Neural progenitor cell (in vitro differentiated cells): ENCODE data around the gene PLPP2. TPM values are rescaled to one million over a fixed set of nuclear protein-coding genes. Genes with fewer than 3 reads are reported as not detected.

ENCODE experiments used
- DNase-seq: peaks from one replicate; pipeline ENCODE4 v3.0.0-alpha.2; 2016; ENCODE audit warnings: low spot score
- H2AFZ ChIP-seq: fragments of 200-600 bp; sonication (generic); replicated peaks from 2 replicates; pipeline ENCODE4 v1.6.1; 2016; ENCODE audit warnings: antibody characterized with exemption
- H3F3A ChIP-seq: fragments of 200-600 bp; sonication (generic); 2 replicates; pipeline ENCODE4 v1.6.1; 2016; ENCODE audit warnings: antibody characterized with exemption, low read depth
- H3K27ac ChIP-seq: fragments of 200-600 bp; sonication (generic); 2 replicates; pipeline ENCODE4 v1.5.1; 2016; ENCODE audit warnings: mild to moderate bottlenecking
- H3K27me3 ChIP-seq: fragments of 200-600 bp; sonication (generic); 2 replicates; pipeline ENCODE4 v1.6.1; 2016; ENCODE audit warnings: mild to moderate bottlenecking, moderate library complexity
- H3K36me3 ChIP-seq: fragments of 200-600 bp; sonication (generic); 2 replicates; pipeline ENCODE4 v1.5.1; 2016
- H3K4me1 ChIP-seq: fragments of 200-600 bp; sonication (generic); 2 replicates; pipeline ENCODE4 v1.6.1; 2016; ENCODE audit warnings: mixed run types
- H3K4me2 ChIP-seq: fragments of 200-600 bp; sonication (generic); 2 replicates; pipeline ENCODE4 v1.6.1; 2016
- H3K4me3 ChIP-seq: fragments of 200-600 bp; sonication (generic); 2 replicates; pipeline ENCODE4 v1.5.1; 2016
- H3K79me2 ChIP-seq: fragments of 200-600 bp; sonication (generic); 2 replicates; pipeline ENCODE4 v1.6.1; 2016; ENCODE audit warnings: low read depth
- H3K9ac ChIP-seq: fragments of 200-600 bp; sonication (generic); 2 replicates; pipeline ENCODE4 v1.6.1; 2016
- H3K9me3 ChIP-seq: fragments of 200-600 bp; sonication (generic); 2 replicates; pipeline ENCODE4 v1.5.1; 2016; ENCODE audit warnings: low read depth
- H4K20me1 ChIP-seq: fragments of 200-600 bp; sonication (generic); 2 replicates; pipeline ENCODE4 v1.6.1; 2016; ENCODE audit warnings: low read depth
- H3K27ac Mint-ChIP-seq: 3 replicates; pipeline ENCODE4 v1.8.0; 2021; ENCODE audit warnings: mixed read lengths
- H3K27me3 Mint-ChIP-seq: 2 replicates; pipeline ENCODE4 v1.8.0; 2022; ENCODE audit warnings: low read depth, mild to moderate bottlenecking, inconsistent platforms, moderate library complexity, mixed read lengths; ENCODE audit not compliant: insufficient read depth
- H3K36me3 Mint-ChIP-seq: 3 replicates; pipeline ENCODE4 v1.8.0; 2021; ENCODE audit warnings: mixed read lengths
- H3K4me1 Mint-ChIP-seq: 3 replicates; pipeline ENCODE4 v1.8.0; 2021; ENCODE audit warnings: mixed read lengths
- H3K4me3 Mint-ChIP-seq: 3 replicates; pipeline ENCODE4 v1.8.0; 2021; ENCODE audit warnings: mild to moderate bottlenecking, moderate library complexity, mixed read lengths
- H3K9me3 Mint-ChIP-seq: 3 replicates; pipeline ENCODE4 v1.8.0; 2020; ENCODE audit warnings: mixed read lengths
- EZH2 ChIP-seq: fragments of 200-600 bp; sonication (generic); IDR thresholded peaks from 2 replicates; pipeline ENCODE4 v1.6.1; 2017; ENCODE audit warnings: antibody characterized with exemption, mild to moderate bottlenecking, moderate library complexity
- EZH2phosphoT487 ChIP-seq: fragments of 200-600 bp; sonication (generic); IDR thresholded peaks from 2 replicates; pipeline ENCODE4 v1.6.1; 2017; ENCODE audit warnings: antibody characterized with exemption
- total RNA-seq: library from RNA; depleted of rRNA; stranded (reverse); fragments of >200 nt; gene quantifications from 2 replicates; pipeline ENCODE4 v1.2.3, GENCODE V29; 2015; ENCODE audit warnings: low replicate concordance
- TF ChIP-seq, protein P1 (sequence below): fragments of 200-600 bp; sonication (generic); IDR thresholded peaks from 2 replicates; pipeline ENCODE4 v1.5.1; 2017; ENCODE audit warnings: antibody characterized with exemption, mild to moderate bottlenecking

The PLPP2 gene
- total RNA-seq, 1 donor from 2014 or later, result not detected

- Mint-ChIP-seq H3K9me3 (no peaks in the 10 kb centered on the region), H3K4me1 (peaks cover 23% of the 10 kb centered on the region), H3K4me3 (peak overlapping the region; percentile 3), H3K36me3 (no peaks in the 10 kb centered on the region), H3K27ac (no peak overlapping the region), H3K27me3 (peaks cover 38% of the 10 kb centered on the region)
- H3K4me3 ChIP-seq, result no peak overlapping the region
- no peak for DNase-seq
- H3K79me2 ChIP-seq, result no peaks in the 10 kb centered on the region
- no peaks in the 10 kb centered on the region for H3K9me3 ChIP-seq
- H3F3A ChIP-seq, result peaks cover 16% of the 10 kb centered on the region
- H3K9ac ChIP-seq, result no peak overlapping the region
- H3K36me3 ChIP-seq, result no peaks in the 10 kb centered on the region
- peaks cover 44% of the 10 kb centered on the region for H4K20me1 ChIP-seq
- H3K27me3 ChIP-seq, result peaks cover 50% of the 10 kb centered on the region
- peaks cover 12% of the 10 kb centered on the region for H3K4me1 ChIP-seq
- H3K27ac ChIP-seq, result no peak overlapping the region
- no peak overlapping the region for H2AFZ ChIP-seq
- H3K4me2 ChIP-seq, result no peak overlapping the region
- TF ChIP-seq, protein P1, sequence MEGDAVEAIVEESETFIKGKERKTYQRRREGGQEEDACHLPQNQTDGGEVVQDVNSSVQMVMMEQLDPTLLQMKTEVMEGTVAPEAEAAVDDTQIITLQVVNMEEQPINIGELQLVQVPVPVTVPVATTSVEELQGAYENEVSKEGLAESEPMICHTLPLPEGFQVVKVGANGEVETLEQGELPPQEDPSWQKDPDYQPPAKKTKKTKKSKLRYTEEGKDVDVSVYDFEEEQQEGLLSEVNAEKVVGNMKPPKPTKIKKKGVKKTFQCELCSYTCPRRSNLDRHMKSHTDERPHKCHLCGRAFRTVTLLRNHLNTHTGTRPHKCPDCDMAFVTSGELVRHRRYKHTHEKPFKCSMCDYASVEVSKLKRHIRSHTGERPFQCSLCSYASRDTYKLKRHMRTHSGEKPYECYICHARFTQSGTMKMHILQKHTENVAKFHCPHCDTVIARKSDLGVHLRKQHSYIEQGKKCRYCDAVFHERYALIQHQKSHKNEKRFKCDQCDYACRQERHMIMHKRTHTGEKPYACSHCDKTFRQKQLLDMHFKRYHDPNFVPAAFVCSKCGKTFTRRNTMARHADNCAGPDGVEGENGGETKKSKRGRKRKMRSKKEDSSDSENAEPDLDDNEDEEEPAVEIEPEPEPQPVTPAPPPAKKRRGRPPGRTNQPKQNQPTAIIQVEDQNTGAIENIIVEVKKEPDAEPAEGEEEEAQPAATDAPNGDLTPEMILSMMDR, result no peak
- TF ChIP-seq EZH2, result no peak
- no peak for TF ChIP-seq EZH2phosphoT487
Observed at GRCh38 chr19:277131-277530, 14.1 kb downstream of the PLPP2 start.

GRCh38 chr19:275958-276646, 15.1 kb downstream of the PLPP2 start:
- DNase-seq, result no peak
- no peak for TF ChIP-seq EZH2phosphoT487
- TF ChIP-seq EZH2, result no peak
- TF ChIP-seq, protein P1, result no peak
- Histone ChIP-seq H2AFZ (no peak overlapping the region), H3K27ac (no peak overlapping the region), H3K4me1 (peaks cover 10% of the 10 kb centered on the region), H3K27me3 (peaks cover 50% of the 10 kb centered on the region), H3K9ac (no peak overlapping the region), H3K36me3 (no peaks in the 10 kb centered on the region), H3K79me2 (no peaks in the 10 kb centered on the region), H3K4me3 (no peak overlapping the region), H3K9me3 (no peaks in the 10 kb centered on the region), H3K4me2 (no peak overlapping the region), H4K20me1 (peaks cover 39% of the 10 kb centered on the region), H3F3A (peaks cover 13% of the 10 kb centered on the region)
- peaks cover 23% of the 10 kb centered on the region for H3K4me1 Mint-ChIP-seq
- no peaks in the 10 kb centered on the region for H3K9me3 Mint-ChIP-seq
- H3K27me3 Mint-ChIP-seq, result peaks cover 33% of the 10 kb centered on the region
- no peak overlapping the region for H3K27ac Mint-ChIP-seq
- H3K36me3 Mint-ChIP-seq, result no peaks in the 10 kb centered on the region
- no peak overlapping the region for H3K4me3 Mint-ChIP-seq

DNA sequence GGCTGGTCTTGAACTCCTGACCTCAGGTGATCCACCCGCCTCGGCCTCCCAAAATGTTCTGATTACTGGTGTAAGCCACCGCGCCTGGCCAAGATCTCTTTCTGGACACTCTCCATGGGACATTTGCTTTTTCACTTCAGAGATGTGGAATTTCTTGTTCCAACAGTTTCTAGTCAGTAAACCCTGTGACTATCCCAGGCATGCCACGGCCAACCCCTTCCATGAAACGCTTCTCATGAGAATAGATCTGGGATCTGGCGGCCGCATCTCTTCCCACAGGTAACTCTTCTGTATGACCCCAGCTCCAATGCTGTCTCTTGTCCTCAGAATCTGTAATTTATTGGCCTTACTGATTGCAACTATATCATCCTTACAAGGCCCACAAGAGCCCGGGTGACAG, 16.2 kb downstream of the PLPP2 start:
- peaks cover 5% of the 10 kb centered on the region for H3F3A ChIP-seq
- no peaks in the 10 kb centered on the region for H3K36me3 ChIP-seq
- no peak overlapping the region for H3K4me2 ChIP-seq
- no peak overlapping the region for H3K9ac ChIP-seq
- no peaks in the 10 kb centered on the region for H3K36me3 Mint-ChIP-seq
- H3K27me3 Mint-ChIP-seq, result peaks cover 31% of the 10 kb centered on the region
- H3K4me3 ChIP-seq, result no peak overlapping the region
- peaks cover 28% of the 10 kb centered on the region for H4K20me1 ChIP-seq
- H3K27ac ChIP-seq, result no peak overlapping the region
- no peak overlapping the region for H2AFZ ChIP-seq
- no peak overlapping the region for H3K27ac Mint-ChIP-seq
- H3K27me3 ChIP-seq, result peaks cover 47% of the 10 kb centered on the region
- no peak for DNase-seq
- no peaks in the 10 kb centered on the region for H3K4me1 ChIP-seq
- TF ChIP-seq EZH2phosphoT487, result no peak
- TF ChIP-seq EZH2, result no peak
- TF ChIP-seq, protein P1, result no peak
- no peaks in the 10 kb centered on the region for H3K79me2 ChIP-seq
- no peak overlapping the region for H3K4me3 Mint-ChIP-seq
- H3K9me3 Mint-ChIP-seq, result no peaks in the 10 kb centered on the region
- no peaks in the 10 kb centered on the region for H3K9me3 ChIP-seq
- H3K4me1 Mint-ChIP-seq, result peaks cover 15% of the 10 kb centered on the region
